AG09319 (cell line): Measurements from ENCODE around the gene NIPAL3.

Experiments
- DNase-seq: peaks from one replicate; pipeline ENCODE4 v3.0.0-alpha.2; 2010; ENCODE audit warnings: low read depth; ENCODE audit errors: extremely low read depth
- CTCF ChIP-seq: IDR thresholded peaks from 2 replicates; pipeline ENCODE4 v1.5.1; 2011; ENCODE audit warnings: low read depth, mild to moderate bottlenecking, inconsistent platforms, low read length, moderate library complexity

NIPAL3 gene

GRCh38 chr1:24498589-24498988 lies 83.0 kb downstream of the NIPAL3 start:
- no peak for DNase-seq
- TF ChIP-seq CTCF = no peak

GRCh38 chr1:24500448-24501048 lies 84.9 kb downstream of the NIPAL3 start:
- TF ChIP-seq CTCF = no peak
- DNase-seq = no peak

- TF ChIP-seq CTCF = no peak
Measured at GRCh38 chr1:24501371-24502064, 85.9 kb downstream of the NIPAL3 start.

GRCh38 chr1:24502065-24502708 lies 86.6 kb downstream of the NIPAL3 start:
- DNase-seq = peak; percentile 16
- TF ChIP-seq CTCF = no peak

More at GRCh38 chr1:24501371-24502064, 85.9 kb downstream of the NIPAL3 start:
- no peak for DNase-seq

- DNase-seq = peak; percentile 52
- TF ChIP-seq CTCF = no peak
Measured at GRCh38 chr1:24502709-24503058, 87.1 kb downstream of the NIPAL3 start, which contains the start of gene RCAN3. TSS of gene RCAN3 (plus strand) at chr1:24502836. CDS start at chr1:24514373, 11,537 bp downstream.

- no peak for TF ChIP-seq CTCF
- no peak for DNase-seq
Measured at GRCh38 chr1:24503059-24503751, 87.6 kb downstream of the NIPAL3 start.
